COLO829 (cell line): ENCODE results near the gene FRMPD4.
"Not testable (repeated sequence)": the region's sequence is repeated elsewhere in the genome, so short reads cannot be mapped to it uniquely, and the experiment has no call there.

Experiments used
- DNase-seq: peaks from one replicate; pipeline ENCODE4 v3.0.0; 2012; ENCODE audit warnings: low spot score

Gene FRMPD4

DNA sequence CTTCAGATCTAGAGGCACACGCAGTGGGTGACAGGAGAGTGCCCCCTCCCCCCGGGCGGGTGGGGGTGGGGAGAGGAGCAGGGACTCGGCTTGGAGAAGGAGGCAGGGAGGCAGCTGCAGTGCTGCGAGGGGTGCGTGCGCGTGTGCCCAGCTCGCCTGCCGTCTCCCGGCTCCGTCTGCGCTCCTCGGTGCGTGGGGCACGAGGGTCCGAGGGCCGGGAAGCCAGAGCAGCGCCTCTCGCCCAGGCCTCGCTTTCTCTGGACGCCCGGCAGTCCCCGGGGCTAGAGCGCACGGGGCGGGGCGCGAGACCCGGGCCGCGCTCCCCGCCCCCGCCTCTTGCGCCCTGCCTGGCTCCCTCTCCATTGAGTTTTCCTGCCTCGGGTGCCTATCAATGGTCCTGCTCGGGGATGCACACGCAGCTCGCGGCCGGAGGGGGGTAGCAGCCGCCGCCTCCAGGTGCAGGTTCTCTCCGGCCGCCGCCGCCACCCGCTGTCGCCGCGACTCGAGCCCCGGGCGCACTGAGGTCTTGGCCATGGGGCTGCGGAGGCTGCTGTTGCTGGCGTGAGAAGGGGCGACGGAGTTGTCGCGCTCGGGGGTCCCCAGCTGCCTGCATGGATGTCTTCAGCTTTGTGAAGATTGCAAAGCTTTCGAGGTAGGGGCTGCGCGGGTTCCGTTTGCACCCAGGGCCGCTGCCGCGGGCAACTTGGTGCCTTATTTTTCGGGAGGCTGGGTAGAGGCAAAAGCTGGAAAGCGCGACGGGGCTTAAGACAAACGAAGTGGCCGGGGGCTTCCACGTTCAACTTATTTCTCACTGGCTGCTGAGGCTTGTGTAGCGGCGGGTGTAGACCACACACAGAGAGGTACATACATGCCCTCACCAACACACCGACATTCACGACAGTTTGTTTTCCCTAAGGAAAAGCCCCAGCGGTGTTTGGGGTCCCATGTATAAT is at the start of gene FRMPD4:
TSS of gene FRMPD4 (plus strand) at position 113 of the 953 bp plus-strand sequence. CDS start at position 612, 499 bp downstream.
- no peak for DNase-seq

DNA sequence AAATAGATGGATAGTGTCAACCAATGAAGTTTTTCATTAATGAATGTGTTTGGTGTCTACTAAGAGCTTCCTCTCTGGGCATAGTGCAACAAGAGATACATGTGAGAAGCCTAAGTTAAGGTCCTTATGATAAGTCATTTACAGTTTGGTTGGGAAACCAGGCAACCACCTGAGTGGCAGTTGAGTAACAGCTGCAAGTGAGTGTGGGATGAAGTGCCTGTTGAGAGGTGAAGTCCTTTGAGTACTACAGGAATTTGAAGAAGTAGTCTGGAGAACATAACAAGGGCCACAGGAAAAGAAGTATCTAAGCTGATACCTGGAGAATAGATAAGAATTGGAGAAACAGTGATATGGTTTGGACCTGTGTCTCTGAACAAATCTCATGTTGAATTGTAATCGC is 48.5 kb upstream of the FRMPD4 start:
- no peak for DNase-seq

DNA sequence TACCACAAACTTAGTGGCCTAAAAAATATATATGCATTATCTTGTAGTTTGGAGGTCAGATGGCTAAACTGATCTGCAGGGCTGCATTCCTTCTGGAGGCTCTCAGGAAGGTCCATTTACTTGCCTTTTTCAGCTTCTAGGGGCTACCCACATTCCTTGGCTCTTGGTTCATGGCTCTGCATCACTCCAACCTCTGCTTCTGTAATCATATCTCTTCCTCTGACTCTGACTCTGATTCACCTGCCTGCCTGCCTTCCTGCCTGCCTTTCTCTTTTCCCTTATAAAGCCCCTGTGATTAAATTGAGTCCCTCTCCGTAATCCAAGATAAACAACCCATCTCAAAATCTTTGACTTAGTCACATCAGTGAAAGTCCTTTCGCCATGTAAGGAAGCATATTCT is 25.0 kb upstream of the FRMPD4 start:
- no peak for DNase-seq

DNA sequence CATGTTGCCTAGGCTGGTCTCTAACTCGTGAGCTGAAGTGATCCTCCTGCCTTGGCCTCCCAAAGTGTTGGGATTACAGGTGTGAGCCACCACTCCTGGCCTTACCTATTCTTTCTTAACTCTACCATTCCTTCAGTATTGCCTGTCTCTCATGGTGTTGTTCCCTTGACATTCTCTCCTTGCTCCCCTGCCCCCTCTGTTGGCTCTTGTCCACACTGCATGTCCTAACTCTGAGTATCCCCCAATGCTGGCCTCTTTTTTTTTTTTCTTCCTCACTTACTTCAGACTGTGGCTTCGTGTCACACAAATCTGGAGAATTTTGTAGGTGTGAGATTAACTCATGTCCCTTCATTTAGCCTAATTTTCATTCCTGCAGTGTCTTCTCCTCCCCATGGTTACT is 22.9 kb upstream of the FRMPD4 start:
- no peak for DNase-seq

DNA sequence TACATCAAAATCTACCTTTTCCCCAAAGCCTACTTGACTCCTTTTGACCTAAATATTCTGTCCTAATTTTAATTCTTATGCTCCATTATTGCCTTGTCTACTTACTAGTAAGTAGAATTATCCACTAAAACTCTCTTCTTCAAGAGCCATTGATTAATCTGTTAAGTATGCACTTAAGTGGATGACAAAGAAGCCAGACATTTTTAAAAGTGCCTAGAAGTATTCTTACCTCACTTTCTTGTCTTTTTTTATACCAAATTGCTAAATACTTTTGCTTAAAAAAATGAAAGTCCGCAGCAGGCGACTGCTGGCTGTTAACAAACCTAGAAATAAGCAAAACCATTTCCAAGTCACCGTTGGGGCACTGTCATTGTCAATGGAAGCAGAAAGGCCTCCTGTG is 20.1 kb upstream of the FRMPD4 start:
- DNase-seq, result no peak

DNA sequence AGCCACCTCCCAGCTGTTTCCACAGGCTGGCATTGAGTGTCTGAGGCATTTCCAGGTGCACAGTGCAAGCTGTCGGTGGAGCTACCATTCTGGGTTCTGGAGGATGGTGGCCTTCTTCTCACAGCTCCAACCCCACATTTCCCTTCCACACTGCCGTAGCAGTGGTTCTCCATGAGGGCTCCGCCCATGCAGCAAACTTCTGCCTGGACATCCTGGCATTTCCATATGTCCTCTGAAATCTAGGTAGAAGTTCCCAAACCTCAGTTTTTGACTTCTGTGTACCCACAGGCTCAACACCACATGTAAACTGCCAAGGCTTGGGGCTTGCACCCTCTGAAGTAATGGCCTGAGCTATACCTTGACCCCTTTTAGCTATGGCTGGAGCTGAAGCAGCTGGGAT is 10.3 kb upstream of the FRMPD4 start:
- DNase-seq, result no peak

DNA sequence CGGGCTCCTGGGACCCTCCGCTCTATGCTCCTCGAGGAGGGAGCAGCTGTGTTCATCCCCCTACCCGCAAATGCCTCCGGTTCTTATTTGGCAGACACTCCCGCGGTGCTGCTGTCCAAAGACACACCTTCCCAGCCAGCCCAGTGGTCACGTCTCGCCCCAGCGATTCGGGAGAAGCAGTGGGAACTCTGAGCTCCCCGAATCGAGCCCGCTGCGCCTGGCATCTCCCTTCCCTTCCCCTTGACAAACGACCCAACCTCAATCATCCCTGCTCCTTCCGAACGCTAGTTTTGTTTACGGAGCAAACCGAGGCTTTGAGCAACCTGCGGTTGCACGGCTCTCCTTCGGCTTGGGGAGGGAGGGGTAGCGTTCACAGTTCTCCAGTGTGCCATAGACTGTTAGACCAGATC is 317 bp upstream of the FRMPD4 start:
- DNase-seq, result no peak

DNA sequence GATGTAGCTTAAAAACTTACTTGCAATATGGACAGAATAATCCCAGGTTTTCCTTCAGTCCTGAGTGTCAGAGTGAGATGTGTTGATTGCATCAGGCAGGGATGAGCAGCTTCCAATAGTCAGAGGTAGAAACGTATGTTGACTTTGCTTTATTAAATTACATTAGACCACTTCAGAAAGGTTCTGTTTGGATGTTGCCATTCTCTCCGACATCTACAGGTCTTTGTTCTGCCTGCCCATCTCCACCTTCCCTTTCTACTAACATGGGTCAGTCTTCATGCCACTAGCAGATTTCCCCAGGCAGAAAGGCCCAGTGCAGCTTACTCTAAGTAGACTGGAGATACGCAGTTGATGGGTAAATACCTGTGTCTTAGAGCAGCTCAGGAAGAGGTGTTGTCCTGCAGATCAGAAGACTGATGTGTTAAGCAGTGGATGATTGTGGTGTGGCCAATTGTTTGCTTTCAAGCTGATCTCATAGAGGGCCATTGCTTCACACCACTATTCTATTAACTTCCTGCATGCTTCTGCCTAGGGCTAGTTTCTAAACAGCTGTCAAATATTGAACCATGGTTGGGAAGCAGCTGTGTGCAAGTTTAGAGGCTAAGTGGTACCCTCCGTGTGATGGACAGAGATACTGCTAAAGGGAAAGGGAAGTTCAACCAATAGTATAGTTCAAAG is 1.8 kb downstream of the FRMPD4 start:
- DNase-seq, result no peak

DNA sequence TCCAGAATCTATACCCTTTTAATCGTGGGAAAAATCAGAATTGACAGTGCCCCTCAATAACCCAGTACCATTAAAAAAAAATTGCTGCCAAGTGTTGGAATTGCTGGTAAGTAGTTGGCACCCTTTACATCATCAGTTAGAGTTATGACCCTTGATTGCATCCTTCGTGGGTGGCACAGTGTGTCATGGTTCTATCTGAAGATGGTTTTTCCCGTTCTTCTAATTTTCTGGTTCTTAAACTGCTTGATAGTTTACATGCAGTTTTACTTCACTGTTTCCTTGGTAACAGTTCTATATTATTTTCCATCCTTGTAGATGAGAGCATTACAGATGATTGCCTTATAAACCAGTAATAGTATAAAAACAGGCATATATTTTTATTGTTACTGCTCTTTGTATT is 3.2 kb downstream of the FRMPD4 start:
- DNase-seq, result no peak

DNA sequence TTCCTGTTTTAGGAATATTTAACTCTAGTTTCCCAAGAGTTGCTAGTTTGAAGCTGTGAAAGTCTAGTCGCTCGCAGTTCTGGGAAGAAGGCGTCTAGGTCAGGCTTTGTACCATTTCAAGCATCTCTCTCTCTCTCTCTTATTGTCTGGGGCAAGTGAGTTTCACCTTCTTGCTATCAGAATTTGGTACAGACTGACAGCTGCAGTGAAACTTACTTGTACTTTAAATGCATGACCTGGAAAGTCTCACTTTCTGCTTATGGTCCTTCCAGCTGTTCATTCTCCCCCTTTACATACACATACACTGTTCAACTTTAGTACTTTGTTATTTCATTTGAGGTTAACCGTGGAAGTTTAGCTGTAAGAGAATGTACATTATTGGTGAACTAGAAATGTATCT is 4.4 kb downstream of the FRMPD4 start:
- no peak for DNase-seq

DNA sequence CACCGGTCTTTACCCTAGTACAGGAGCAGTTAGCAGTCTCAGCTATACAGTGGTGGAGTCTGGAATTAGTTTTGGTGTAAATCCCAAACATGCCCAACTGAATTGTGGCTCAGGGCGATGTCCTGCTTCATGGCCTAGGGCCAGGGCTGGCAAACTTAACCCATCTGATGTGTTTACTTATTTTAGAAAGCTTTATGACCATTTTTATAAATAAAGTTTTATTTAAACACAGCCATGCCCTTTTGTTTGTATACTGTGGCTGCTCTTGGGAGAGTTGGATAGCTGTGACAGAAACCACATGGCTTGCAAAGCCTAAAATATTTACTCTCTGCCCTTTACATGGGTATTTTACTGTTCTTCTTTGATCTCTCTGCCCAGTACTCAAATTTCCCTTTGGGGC is 7.1 kb downstream of the FRMPD4 start:
- no peak for DNase-seq

DNA sequence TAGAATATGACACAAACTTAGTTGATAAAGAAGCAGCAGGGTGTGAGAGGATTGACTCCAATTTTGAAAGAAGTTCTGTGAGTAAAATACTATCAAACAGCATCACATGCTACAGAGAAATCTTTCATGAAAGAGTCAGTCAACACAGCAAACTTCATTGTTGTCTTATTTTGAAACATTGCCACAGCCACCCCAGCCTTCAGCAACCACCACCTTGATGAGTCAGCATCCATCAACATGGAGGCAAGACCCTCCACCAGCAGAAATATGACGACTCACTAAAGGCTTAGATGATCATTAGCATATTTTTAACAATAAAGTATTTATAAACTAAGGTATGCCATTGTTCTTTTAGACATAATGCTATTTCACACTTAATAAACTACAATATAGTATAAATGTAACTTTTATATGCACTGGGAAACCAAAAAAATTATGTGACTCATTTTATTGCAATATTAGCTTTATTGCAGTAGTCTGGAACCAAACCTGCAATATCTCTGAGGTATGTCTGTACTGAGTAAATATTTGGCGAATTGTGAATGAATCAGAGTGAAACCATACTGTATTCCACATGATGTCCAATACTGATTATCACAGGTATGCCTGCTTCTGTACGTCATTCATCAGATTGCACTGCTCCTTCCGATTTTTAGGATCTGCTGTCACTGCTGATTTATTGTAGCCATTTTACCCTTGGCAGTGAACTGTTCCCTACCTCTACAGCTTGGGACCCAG is 11.6 kb downstream of the FRMPD4 start:
- DNase-seq, result no peak

DNA sequence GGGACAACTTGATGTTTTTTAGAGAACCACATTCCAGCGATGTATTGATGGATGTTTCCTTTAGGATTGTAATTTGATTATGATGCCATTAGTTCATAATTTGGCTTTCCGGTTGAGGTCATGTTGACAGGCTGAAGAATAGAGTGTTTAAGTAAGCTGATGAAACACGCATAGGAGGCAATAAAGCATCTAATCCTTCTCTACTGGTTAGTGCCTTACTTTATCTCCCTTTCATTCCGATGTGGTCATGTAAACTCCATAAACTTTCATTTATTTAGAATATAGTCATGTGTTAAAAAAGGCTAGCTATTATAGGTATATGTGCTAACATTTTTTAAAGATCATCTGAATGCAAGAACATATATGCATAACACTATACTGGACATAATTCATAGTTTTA is 15.0 kb downstream of the FRMPD4 start:
- no peak for DNase-seq

DNA sequence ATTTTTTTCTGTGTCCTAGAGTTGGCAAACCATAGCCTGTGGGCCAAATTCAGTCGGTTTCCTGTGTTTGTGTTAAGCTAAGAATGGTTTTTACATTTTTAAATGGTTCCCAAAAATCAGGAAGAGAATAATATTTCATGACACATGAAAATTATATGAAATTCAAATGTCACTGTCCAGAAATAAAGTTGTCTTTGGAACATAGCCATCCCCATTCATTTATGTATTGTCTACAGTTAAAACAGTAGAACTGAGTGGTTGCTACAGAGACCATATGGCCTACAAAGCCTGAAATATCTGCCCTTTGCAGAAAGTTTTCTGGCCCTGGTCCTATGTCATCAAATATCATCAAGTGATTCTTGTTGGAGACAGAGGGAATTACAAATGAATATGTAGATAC is 15.5 kb downstream of the FRMPD4 start:
- DNase-seq, result no peak

DNA sequence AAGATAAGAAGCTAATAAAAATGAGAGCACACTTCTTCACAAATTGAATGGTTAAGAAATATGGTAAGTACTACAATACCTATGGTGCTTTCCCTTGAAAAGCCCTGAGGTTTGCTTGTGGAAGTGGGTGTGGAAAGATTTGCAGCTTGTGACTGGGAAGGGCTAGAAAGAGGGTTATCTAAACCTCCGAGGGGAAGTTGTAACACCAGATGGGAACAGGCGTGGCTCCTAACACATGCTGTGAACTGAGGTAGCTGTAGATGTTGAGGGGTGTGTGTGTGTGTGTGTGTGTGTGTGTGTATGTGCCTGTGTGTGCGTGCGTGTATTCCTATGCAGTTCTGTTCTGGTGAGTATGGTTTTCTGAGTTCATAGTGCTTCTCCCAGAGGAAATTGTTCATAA is 21.5 kb downstream of the FRMPD4 start:
- DNase-seq, result no peak

DNA sequence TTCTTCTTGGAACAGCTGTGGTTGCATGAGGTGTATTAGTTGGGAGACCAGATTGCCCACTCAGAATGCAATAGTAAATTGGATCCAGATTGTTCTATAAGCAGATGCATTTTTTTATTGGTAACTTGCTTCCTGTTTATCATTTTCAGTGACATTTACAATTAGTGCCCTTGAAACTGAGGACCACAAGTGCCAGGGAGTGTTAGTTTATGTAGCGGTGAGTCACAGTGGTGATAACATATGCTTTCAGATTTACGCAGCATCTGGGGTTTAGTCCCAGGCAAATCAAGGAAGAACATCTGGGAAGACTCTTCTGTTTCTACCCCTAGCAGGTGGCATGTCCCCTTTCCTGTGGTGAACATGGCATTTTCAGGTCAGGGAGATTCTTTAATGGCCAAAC is 24.1 kb downstream of the FRMPD4 start:
- no peak for DNase-seq

DNA sequence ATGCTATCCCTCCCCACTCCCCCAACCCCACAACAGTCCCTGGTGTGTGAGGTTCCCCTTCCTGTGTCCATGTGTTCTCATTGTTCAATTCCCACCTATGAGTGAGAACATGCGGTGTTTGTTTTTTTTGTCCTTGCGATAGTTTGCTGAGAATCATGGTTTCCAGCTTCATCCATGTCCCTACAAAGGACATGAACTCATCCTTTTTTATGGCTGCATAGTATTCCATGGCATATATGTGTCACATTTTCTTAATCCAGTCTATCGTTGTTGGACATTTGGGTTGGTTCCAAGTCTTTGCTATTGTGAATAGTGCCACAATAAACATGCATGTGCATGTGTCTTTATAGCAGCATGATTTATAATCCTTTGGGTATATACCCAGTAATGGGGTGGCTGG is 25.9 kb downstream of the FRMPD4 start:
- DNase-seq, result not testable (repeated sequence)

DNA sequence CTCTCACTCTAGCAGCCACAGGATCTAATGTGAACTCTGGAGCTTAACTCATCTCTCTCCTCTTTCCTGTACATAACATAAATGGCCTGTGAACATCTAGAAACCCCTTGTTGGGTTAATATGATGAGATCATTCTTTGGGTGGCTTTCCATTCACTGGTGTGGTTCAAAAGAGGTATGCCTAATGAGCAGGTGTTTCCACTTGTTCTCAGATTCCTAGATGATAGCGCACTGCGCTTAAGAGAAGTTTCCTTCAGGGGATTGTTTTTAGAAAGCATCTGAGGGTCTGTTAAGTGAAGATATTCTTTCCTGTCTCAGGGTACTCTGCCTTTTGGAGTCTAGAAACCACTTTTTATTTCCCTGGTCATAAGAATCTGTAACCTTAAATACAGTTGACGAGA is 32.5 kb downstream of the FRMPD4 start:
- no peak for DNase-seq

DNA sequence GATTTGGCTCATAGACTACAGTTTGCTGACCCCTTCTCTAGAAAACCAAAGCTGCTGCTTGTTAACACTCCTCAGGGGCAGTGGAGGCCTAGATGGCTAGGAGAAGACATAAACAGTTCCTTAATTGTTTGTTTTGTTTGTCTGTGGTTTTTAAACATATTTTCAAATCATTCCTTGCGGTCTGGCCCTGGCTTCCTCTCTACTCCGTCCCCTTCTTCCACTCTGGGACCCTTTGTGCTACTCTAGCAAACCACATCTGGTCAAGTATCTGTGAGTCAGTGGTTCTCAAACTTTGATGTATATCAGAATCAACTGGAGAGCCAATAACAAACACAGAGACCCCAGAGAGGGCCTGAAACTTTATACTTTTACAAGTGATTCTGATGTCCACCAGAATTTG is 36.1 kb downstream of the FRMPD4 start:
- DNase-seq, result no peak

DNA sequence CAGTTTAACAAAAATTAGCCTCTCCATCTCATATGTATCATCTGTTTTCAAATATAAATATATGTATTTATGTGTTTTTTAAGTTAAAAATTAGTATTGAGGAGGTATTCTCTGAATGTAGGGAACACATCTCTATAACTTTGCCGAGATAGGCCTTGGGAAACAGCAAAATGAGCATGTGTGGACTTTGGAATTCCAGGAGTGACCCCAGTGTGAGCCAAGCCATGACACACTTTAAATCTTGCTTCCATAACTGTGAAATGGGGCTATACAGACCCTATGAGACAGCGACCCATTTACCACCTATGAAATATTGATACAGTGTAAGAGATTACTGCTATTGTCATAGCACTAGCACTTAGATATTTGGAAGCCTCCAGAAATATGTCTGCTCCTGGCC is 58.8 kb downstream of the FRMPD4 start:
- DNase-seq, result no peak

DNA sequence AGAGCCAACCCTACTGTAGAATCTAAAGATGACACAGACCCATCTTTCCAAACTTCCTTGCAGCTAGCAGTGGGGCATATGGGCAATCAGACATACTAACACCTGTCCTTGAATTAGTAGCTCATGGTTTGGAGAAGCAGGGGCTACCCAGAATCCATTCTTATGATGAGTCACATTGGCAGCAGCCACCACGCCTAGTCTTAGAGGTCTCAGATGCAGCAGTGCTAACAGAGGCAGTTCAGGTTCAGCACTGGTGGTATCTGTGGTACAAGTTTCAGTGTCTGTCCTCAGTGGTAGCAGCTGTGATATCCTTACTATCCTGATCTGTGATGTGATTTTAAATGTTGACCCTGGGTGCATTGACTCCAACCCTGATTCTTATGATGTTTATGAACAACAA is 68.1 kb downstream of the FRMPD4 start:
- DNase-seq, result no peak

DNA sequence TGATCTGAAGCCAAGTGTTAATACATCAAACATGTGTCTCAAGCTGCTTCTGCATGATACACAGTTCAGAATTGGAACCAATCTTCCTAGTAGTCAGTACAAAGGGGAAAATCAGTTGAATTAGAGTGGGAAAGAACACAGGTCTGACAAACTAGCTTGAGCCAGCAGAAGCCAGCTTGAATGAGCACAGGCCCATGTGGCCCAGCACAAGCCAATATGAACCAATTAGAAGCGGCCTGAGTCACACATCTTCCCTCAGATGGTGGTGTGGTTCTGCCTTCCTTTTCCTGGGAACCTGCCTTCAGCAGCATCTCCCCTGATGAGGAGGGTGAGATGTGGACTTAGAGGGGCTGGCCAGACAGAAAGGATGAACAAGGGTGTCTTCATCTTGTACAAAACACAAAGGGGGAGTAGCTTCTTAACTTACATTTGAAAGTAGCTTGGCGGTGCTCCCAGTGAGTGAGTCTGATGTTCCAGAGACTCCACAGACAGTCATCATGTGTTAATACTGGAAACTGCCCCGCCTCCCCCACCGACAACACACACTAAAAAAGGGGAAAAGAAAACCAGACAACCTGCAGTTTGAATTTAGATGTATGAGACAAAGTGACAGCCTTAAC is 72.0 kb downstream of the FRMPD4 start:
- DNase-seq, result peak; percentile 61
